Small intestine (tissue), 7 donors: ENCODE measurements around the gene KMT2C. TPM values are rescaled to one million over a fixed set of nuclear protein-coding genes. Genes with fewer than 3 reads are reported as not detected.
"Not testable (repeated sequence)": the region's sequence is repeated elsewhere in the genome, so short reads cannot be mapped to it uniquely, and the experiment has no call there.

Experiments used
- DNase-seq, 2 donors: peaks; one replicate each; pipeline versions ENCODE4 v3.0.0 to v3.0.0-alpha.2; 2013
- FAIRE-seq: peaks from 2 replicates; lab custom pipeline; 2012; peaks lifted over from hg19 to GRCh38; lab: Jason Lieb, UNC
- H3K27ac ChIP-seq, 3 donors: one replicate each; pipeline ENCODE4 v1.5.1; 2013; ENCODE audit warnings: low read length in 2 of 3, mild to moderate bottlenecking in 2 of 3, control low read depth in 1 of 3, inconsistent platforms in 1 of 3, low read depth in 1 of 3, moderate library complexity in 1 of 3
- H3K27me3 ChIP-seq, 3 donors: one replicate each; pipeline ENCODE4 v1.6.1; 2013; ENCODE audit warnings: low read length in 3 of 3, inconsistent platforms in 1 of 3; ENCODE audit not compliant: control insufficient read depth in 3 of 3, insufficient read depth in 3 of 3
- H3K36me3 ChIP-seq, 3 donors: one replicate each; pipeline ENCODE4 v1.6.1; 2013; ENCODE audit warnings: low read length in 3 of 3, inconsistent platforms in 1 of 3, low read depth in 1 of 3, mild to moderate bottlenecking in 1 of 3, moderate library complexity in 1 of 3; ENCODE audit not compliant: control insufficient read depth in 3 of 3, insufficient read depth in 2 of 3
- H3K4me1 ChIP-seq, 3 donors: one replicate each; pipeline ENCODE4 v1.6.1; 2013; ENCODE audit warnings: low read length in 2 of 3, inconsistent platforms in 1 of 3, low read depth in 1 of 3, mild to moderate bottlenecking in 1 of 3, moderate library complexity in 1 of 3; ENCODE audit not compliant: control insufficient read depth in 3 of 3, insufficient read depth in 2 of 3
- H3K4me3 ChIP-seq, 3 donors: one replicate each; pipeline ENCODE4 v1.5.1; 2013; ENCODE audit warnings: low read length in 3 of 3, control low read depth in 1 of 3, inconsistent platforms in 1 of 3, low read depth in 1 of 3, mild to moderate bottlenecking in 1 of 3, moderate library complexity in 1 of 3
- H3K9me3 ChIP-seq, 2 donors: one replicate each; pipeline ENCODE4 v1.6.1; 2013; ENCODE audit warnings: low read depth in 1 of 2, low read length in 1 of 2; ENCODE audit not compliant: control insufficient read depth in 2 of 2, insufficient read depth in 1 of 2
- WGBS, 3 donors: extraction: QIAGEN DNeasy Blood & Tissue Kit; methylation state at CpG; one replicate each; pipeline ENCODE4 v1.1.7; 2013; 5-methylcytosine and 5-hydroxymethylcytosine counted together
- polyA plus RNA-seq, 4 donors: library from polyadenylated mRNA; stranded (reverse) in 3 of 4; unstranded in 1 of 4; fragments of 200-250 nt in 3 of 4; fragments of 120-200 nt in 1 of 4; gene quantifications; one replicate each; pipeline versions ENCODE4 v1.2.1 to v1.2.3, GENCODE V29; 2013
- donor health status: healthy with polysubstance abuse.
- donor health status: control.
- donor health status: control.
- donor health status: Bipolar disorder and iron deficiency.
- donor health status: healthy.

KMT2C gene
- polyA plus RNA-seq, 4 donors = 5.7 to 34.8 (median 8.6) TPM

- DNase-seq (peak in 1 of 2 donors; percentile 46), FAIRE-seq (no peak)
- 64 to 67% (median 66%) methylated on average over 5 of the region's 5 CpGs for WGBS, 3 donors
- H3K27ac ChIP-seq = peak overlapping the region in 2 of 3 donors; percentile 17 to 23
- no peak overlapping the region for H3K4me3 ChIP-seq
- peaks cover 0 to 15% (median 0%) of the 10 kb centered on the region in 3 donors for H3K4me1 ChIP-seq
- no peaks in the 10 kb centered on the region for H3K9me3 ChIP-seq
- no peaks in the 10 kb centered on the region for H3K36me3 ChIP-seq
- no peaks in the 10 kb centered on the region for H3K27me3 ChIP-seq
Measured at GRCh38 chr7:152459724-152460251, 24.0 kb upstream of the KMT2C start.

GRCh38 chr7:152451356-152451755 lies 15.6 kb upstream of the KMT2C start:
- Histone ChIP-seq H3K4me3 (no peak overlapping the region), H3K27ac (no peak overlapping the region), H3K4me1 (no peaks in the 10 kb centered on the region), H3K9me3 (no peaks in the 10 kb centered on the region), H3K27me3 (no peaks in the 10 kb centered on the region), H3K36me3 (no peaks in the 10 kb centered on the region)
- no peak for DNase-seq
- FAIRE-seq = no peak
- 62 to 85% (median 66%) methylated on average over 5 of the region's 5 CpGs for WGBS, 3 donors

- FAIRE-seq = not testable (repeated sequence)
- 84 to 89% (median 88%) methylated on average over 16 to 19 of the region's 19 CpGs for WGBS, 3 donors
Measured at GRCh38 chr7:152445386-152446008, 9.7 kb upstream of the KMT2C start.

GRCh38 chr7:152443586-152443985 lies 7.8 kb upstream of the KMT2C start:
- H3K9me3 ChIP-seq = no peaks in the 10 kb centered on the region
- no peak for DNase-seq
- H3K4me3 ChIP-seq = no peak overlapping the region
- 64 to 67% (median 65%) methylated on average over 6 of the region's 6 CpGs for WGBS, 3 donors
- no peak overlapping the region for H3K27ac ChIP-seq
- no peak for FAIRE-seq
- H3K27me3 ChIP-seq = no peaks in the 10 kb centered on the region
- no peaks in the 10 kb centered on the region for H3K4me1 ChIP-seq
- H3K36me3 ChIP-seq = no peaks in the 10 kb centered on the region

More at GRCh38 chr7:152445386-152446008, 9.7 kb upstream of the KMT2C start:
- H3K4me3 ChIP-seq, H3K9me3 ChIP-seq, H3K27me3 ChIP-seq, H3K27ac ChIP-seq, H3K36me3 ChIP-seq, DNase-seq, H3K4me1 ChIP-seq: not testable (repeated sequence)

DNA sequence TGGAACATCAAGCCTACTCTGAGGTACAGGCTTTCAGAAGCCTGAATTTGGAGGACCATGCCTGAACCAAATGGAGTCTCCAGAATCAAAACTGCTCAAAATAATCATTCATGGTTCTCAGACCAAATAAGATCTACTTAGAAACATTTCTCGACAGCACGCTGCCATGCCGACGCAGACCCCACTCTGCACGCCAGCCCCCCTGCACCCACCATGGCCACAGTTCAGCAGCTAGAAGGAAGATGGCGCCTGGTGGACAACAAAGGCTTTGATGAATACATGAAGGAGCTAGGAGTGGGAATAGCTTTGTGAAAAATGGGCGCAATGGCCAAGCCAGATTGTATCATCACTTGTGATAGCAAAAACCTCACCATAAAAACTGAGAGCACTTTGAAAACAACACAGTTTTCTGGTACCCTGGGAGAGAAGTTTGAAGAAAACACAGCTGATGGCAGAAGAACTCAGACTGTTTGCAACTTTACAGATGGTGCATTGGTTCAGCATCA lies 6.6 kb upstream of the KMT2C start:
- DNase-seq (no peak), FAIRE-seq (no peak)
- H3K4me1 ChIP-seq = no peaks in the 10 kb centered on the region
- no peaks in the 10 kb centered on the region for H3K36me3 ChIP-seq
- H3K27ac ChIP-seq = no peak overlapping the region
- H3K4me3 ChIP-seq = no peak overlapping the region
- 97 to 98% (median 98%) methylated on average over 7 of the region's 7 CpGs for WGBS, 3 donors
- H3K27me3 ChIP-seq = no peaks in the 10 kb centered on the region
- H3K9me3 ChIP-seq = no peaks in the 10 kb centered on the region

DNA sequence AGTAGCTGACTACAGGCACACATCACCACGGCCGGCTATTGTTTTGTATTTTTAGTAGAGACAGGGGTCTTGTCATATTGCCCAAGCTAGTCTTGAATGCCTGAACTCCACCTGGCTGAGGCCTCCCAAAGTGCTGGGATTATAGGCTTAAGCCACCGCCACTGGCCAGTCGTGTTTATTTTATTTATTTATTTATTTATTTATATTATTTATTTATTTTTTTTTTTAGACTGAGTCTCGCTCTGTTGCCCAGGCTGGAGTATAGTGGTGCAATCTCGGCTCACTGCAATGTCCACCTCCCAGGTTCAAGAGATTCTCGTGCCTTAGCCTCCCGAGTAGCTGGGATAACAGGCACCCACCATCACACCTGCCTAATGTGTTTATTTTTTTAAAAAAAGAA lies 6.0 kb upstream of the KMT2C start:
- H3K9me3 ChIP-seq, FAIRE-seq, H3K4me1 ChIP-seq, DNase-seq, H3K4me3 ChIP-seq, H3K27me3 ChIP-seq, H3K36me3 ChIP-seq, H3K27ac ChIP-seq: not testable (repeated sequence)
- WGBS, 3 donors = 89 to 92% (median 91%) methylated on average over 8 of the region's 8 CpGs

DNA sequence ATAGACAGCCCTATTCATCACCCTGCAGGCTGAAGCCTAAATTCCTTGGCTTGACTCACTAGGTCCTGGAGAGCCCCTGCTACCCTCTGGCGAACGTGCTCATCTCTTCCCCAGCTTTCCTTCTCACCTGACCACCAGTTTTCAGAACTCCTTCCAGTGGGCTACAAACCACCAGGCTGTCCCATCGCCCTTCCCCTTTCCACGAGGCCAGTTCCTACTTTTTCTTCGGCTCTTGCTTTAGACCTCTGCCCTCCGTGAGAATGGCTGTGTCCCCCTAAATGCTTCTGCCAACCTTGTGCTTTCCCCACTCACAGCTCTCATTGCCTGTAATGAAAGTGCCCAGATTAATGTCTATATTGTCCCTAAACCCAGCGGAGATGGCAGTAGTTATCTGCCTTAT lies 5.4 kb upstream of the KMT2C start:
- not testable (repeated sequence) for H3K4me3 ChIP-seq, FAIRE-seq, H3K9me3 ChIP-seq, H3K36me3 ChIP-seq, H3K27ac ChIP-seq, DNase-seq, H3K27me3 ChIP-seq, H3K4me1 ChIP-seq
- 77 to 82% (median 82%) methylated on average over 7 of the region's 7 CpGs for WGBS, 3 donors

GRCh38 chr7:152438017-152438416 lies 2.2 kb upstream of the KMT2C start:
- FAIRE-seq, H3K27me3 ChIP-seq: not testable (repeated sequence)

More at GRCh38 chr7:152438017-152438416, 2.2 kb upstream of the KMT2C start:
- H3K4me3 ChIP-seq, H3K36me3 ChIP-seq, DNase-seq, H3K27ac ChIP-seq, H3K4me1 ChIP-seq, H3K9me3 ChIP-seq: not testable (repeated sequence)
- WGBS, 3 donors = 85 to 91% (median 87%) methylated on average over 4 of the region's 4 CpGs
